KBM-7 (cell line): Measurements from ENCODE around the gene CNN1.
"Not testable (repeated sequence)": the region's sequence is repeated elsewhere in the genome, so short reads cannot be mapped to it uniquely, and the experiment has no call there.

ENCODE experiments used
- DNase-seq: peaks from one replicate; pipeline ENCODE4 v3.0.0-alpha.2; 2015
- in situ Hi-C: fragments of 300-500 bp; cut with MboI; formaldehyde crosslinking; loops from 2 replicates; pipeline ENCODE4 v1.14.3; 2020; ENCODE audit warnings: low sequenced_read_pairs, low pct_unique_long_range_greater_than_20kb, mixed read lengths

The CNN1 gene

DNA sequence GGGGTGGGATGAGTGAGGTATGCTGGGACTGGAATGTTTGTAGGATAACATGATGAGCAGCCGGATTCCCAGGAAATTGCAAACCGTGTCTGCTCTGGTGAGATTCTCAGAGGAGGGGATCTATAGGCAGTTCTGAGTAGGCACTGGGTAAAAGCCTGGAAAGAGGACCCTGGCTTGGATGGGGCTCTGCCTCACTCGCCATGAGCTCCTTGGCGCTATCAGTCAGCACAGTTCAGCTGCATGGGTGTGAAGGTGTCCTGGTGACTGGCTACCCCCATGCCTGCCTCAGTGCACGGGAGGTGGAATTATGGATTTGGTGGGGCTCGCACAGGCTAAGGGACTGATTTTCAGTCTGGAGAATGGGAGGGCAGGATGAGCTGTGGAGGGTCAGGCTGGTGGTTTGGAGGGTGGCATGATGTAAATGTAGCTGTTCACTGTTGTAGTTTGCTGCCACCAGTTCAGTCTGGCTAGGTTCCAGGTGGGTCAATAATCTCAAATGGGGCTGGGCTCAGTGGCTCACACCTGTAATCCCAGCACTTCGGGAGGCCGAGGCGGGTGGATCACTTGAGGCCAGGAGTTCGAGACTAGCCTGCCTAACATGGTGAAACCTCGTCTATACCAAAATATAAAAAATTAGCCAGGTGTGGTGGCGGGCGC, 49.5 kb downstream of the CNN1 start:
- in situ Hi-C loops, result no loop called here
- no peak for DNase-seq

DNA sequence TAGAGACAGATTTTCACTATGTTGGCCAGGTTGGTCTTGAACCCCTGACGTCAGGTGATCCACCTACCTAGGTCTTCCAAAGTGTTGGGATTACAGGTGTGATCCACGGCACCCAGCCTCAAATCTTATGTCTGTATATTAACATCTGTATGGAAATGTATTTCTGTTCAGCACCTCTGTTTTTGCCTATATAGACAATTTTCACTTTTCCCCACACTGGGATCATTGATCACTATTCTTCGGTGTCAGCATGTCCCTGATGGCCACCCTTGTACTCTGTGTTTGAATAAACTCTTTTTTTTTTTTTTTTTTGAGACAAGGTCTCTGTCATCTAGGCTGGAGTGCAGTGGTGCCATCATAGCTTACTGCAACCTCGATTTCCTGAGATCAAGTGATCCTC, 55.4 kb downstream of the CNN1 start:
- in situ Hi-C loops, result no loop called here

DNA sequence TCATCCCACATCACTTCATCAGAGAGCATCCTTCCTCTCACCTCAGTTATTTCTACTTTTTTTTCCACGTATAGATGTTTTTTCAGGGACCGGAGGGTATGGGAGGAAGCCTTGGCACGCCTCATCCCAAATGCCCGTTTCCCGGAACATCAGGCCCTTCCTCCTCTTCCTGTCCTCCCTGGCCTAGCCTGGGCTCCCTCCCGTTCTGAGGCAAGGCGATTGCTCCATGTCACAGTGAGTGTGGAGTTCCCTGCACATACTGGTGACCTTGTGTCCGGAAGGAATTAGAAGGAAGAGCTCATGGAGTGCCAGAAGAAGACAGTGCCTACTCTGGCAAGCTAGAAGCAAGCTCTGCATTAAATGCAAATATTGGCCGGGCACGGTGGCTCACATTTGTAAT, 57.5 kb downstream of the CNN1 start:
- in situ Hi-C loops, result no loop called here
- no peak for DNase-seq

More for the DNA sequence above, 55.4 kb downstream of the CNN1 start:
- no peak for DNase-seq

GRCh38 chr19:11597202-11598102, 58.8 kb downstream of the CNN1 start, which contains the start of gene ZNF627:
Gene ZNF627 (plus strand): TSS chr19:11597483. CDS start chr19:11597628, 145 bp downstream.
- in situ Hi-C loops, result no loop called here
- DNase-seq, result peak; percentile 97

GRCh38 chr19:11598103-11598483, 59.4 kb downstream of the CNN1 start:
- DNase-seq, result no peak
- in situ Hi-C loops, result no loop called here

GRCh38 chr19:11598746-11599145, 60.1 kb downstream of the CNN1 start:
- no peak for DNase-seq
- in situ Hi-C loops, result no loop called here

DNA sequence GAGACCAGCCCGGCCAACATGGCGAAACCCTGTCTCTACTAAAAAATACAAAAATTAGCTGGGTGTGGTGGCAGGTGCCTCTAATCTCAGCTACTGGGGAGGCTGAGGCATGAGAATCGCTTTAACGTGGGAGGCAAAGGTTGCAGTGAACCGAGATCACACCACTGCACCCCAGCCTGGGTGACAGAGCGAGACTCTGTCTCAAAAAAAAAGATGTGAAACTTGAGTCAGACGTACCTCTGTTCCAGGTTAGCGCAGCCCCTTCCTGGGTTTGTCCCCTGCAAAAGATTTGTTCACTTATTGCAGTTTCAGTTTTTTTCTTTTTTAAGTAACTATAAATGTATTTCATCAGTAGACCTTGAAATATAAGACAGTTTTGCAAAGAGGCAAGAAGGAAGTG, 61.1 kb downstream of the CNN1 start:
- DNase-seq, in situ Hi-C loops: not testable (repeated sequence)
